ENCODE measurements around the gene SMARCD3.

Gene SMARCD3

GRCh38 chr7:151208253-151208862 is 40.1 kb downstream of the SMARCD3 start:
- no peak for DNase-seq (ENCODE audit: low spot score)

- DNase-seq (ENCODE audit: low spot score) = no peak
Observed at GRCh38 chr7:151207804-151208203, 40.7 kb downstream of the SMARCD3 start.

- DNase-seq (ENCODE audit: low spot score) = no peak
Observed at GRCh38 chr7:151207315-151207714, 41.2 kb downstream of the SMARCD3 start.

GRCh38 chr7:151206914-151207313 is 41.6 kb downstream of the SMARCD3 start:
- DNase-seq (ENCODE audit: low spot score) = no peak

- no peak for DNase-seq (ENCODE audit: low spot score)
Observed at GRCh38 chr7:151205730-151206129, 42.8 kb downstream of the SMARCD3 start.

GRCh38 chr7:151204383-151205032 is 44.0 kb downstream of the SMARCD3 start:
- no peak for DNase-seq (ENCODE audit: low spot score)

GRCh38 chr7:151202836-151203235 is 45.7 kb downstream of the SMARCD3 start:
- DNase-seq (ENCODE audit: low spot score) = no peak

- no peak for DNase-seq (ENCODE audit: low spot score)
Observed at GRCh38 chr7:151201751-151202150, 46.7 kb downstream of the SMARCD3 start.

- no peak for DNase-seq (ENCODE audit: low spot score)
Observed at GRCh38 chr7:151201344-151201743, 47.1 kb downstream of the SMARCD3 start.

- peak; percentile 3 for DNase-seq (ENCODE audit: low spot score)
Observed at GRCh38 chr7:151198945-151199848, 49.3 kb downstream of the SMARCD3 start.

GRCh38 chr7:151197932-151198331 is 50.6 kb downstream of the SMARCD3 start:
- DNase-seq (ENCODE audit: low spot score) = no peak

- DNase-seq (ENCODE audit: low spot score) = no peak
Observed at GRCh38 chr7:151195616-151196450, 52.7 kb downstream of the SMARCD3 start.

GRCh38 chr7:151194188-151194587 is 54.3 kb downstream of the SMARCD3 start:
- no peak for DNase-seq (ENCODE audit: low spot score)

- DNase-seq (ENCODE audit: low spot score) = no peak
Observed at GRCh38 chr7:151193203-151193978, 55.1 kb downstream of the SMARCD3 start.

- no peak for DNase-seq (ENCODE audit: low spot score)
Observed at GRCh38 chr7:151192002-151192539, 56.4 kb downstream of the SMARCD3 start.

GRCh38 chr7:151191544-151191943 is 57.0 kb downstream of the SMARCD3 start:
- no peak for DNase-seq (ENCODE audit: low spot score)

GRCh38 chr7:151189038-151189437 is 59.5 kb downstream of the SMARCD3 start:
- DNase-seq (ENCODE audit: low spot score) = no peak
